Left kidney (tissue), 2 donors: ENCODE data around the gene CAPN1. TPM values are rescaled to one million over a fixed set of nuclear protein-coding genes. Genes with fewer than 3 reads are reported as not detected.
"Not testable (repeated sequence)": the region's sequence is repeated elsewhere in the genome, so short reads cannot be mapped to it uniquely, and the experiment has no call there.

Source experiments
- DNase-seq: peaks from one replicate; pipeline ENCODE4 v3.0.0-alpha.2; 2013
- polyA plus RNA-seq: library from polyadenylated mRNA; unstranded; fragments of 120-200 nt; gene quantifications from one replicate; pipeline ENCODE4 v1.2.1, GENCODE V29; 2013; ENCODE audit not compliant: insufficient read length

The CAPN1 gene
- polyA plus RNA-seq, 1 donor, result 86.6 TPM

- no peak for DNase-seq
Observed at GRCh38 chr11:65216830-65217229, 35.1 kb downstream of the CAPN1 start.

- no peak for DNase-seq
Observed at GRCh38 chr11:65217441-65218423, 36.0 kb downstream of the CAPN1 start.

GRCh38 chr11:65218446-65218845, 36.7 kb downstream of the CAPN1 start:
- no peak for DNase-seq

- DNase-seq, result no peak
Observed at GRCh38 chr11:65219930-65220213, 38.1 kb downstream of the CAPN1 start.

- DNase-seq, result no peak
Observed at GRCh38 chr11:65221026-65221425, 39.3 kb downstream of the CAPN1 start.

- DNase-seq, result no peak
Observed at GRCh38 chr11:65223011-65223410, 41.3 kb downstream of the CAPN1 start.

- DNase-seq, result no peak
Observed at GRCh38 chr11:65224930-65225278, 43.2 kb downstream of the CAPN1 start.

- DNase-seq, result no peak
Observed at GRCh38 chr11:65225279-65226102, 43.8 kb downstream of the CAPN1 start.

GRCh38 chr11:65226103-65226442, 44.3 kb downstream of the CAPN1 start:
- DNase-seq, result no peak

- DNase-seq, result no peak
Observed at GRCh38 chr11:65227879-65228278, 46.2 kb downstream of the CAPN1 start.

GRCh38 chr11:65236194-65237059, 54.7 kb downstream of the CAPN1 start:
- DNase-seq, result no peak

- DNase-seq, result not testable (repeated sequence)
Observed at GRCh38 chr11:65238302-65238701, 56.6 kb downstream of the CAPN1 start.

- DNase-seq, result no peak
Observed at GRCh38 chr11:65241134-65241533, 59.4 kb downstream of the CAPN1 start.

GRCh38 chr11:65241692-65242091, 60.0 kb downstream of the CAPN1 start:
- DNase-seq, result no peak

GRCh38 chr11:65242389-65242788, 60.7 kb downstream of the CAPN1 start:
- DNase-seq, result no peak

GRCh38 chr11:65243797-65244196, 62.1 kb downstream of the CAPN1 start:
- DNase-seq, result no peak

- DNase-seq, result not testable (repeated sequence)
Observed at GRCh38 chr11:65245046-65245445, 63.3 kb downstream of the CAPN1 start.

GRCh38 chr11:65246506-65246905, 64.8 kb downstream of the CAPN1 start:
- no peak for DNase-seq

- not testable (repeated sequence) for DNase-seq
Observed at GRCh38 chr11:65248184-65248710, 66.5 kb downstream of the CAPN1 start.

- no peak for DNase-seq
Observed at GRCh38 chr11:65251476-65251875, 69.7 kb downstream of the CAPN1 start.

- no peak for DNase-seq
Observed at GRCh38 chr11:65254724-65255123, 73.0 kb downstream of the CAPN1 start.

GRCh38 chr11:65258988-65259387, 77.3 kb downstream of the CAPN1 start:
- DNase-seq, result no peak
